Measurements from ENCODE around the gene CHM. TPM values are rescaled to one million over a fixed set of nuclear protein-coding genes. Genes with fewer than 3 reads are reported as not detected.

The CHM gene
- polyA plus RNA-seq, 3 donors: 6.0 to 7.7 (median 6.6) TPM

DNA sequence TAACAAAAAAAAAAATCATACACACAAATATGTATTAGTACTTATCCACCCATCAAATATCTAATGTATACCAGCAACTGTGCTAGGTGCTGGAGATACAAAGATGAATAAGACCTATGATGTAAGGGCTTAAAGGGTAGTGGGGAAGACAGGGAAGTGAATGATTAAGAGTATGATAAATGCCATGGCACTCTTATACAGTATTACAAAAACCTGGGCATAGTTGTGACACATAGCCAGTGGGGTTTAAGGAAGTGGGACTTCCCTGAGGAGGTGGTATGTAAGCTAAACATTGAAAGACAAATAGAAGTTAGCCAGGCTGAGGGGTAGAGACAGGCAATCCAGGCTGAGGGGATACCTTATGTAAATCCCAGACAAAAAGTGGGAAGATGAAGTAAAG, 23.5 kb downstream of the CHM start:
- H3K27ac Mint-ChIP-seq: no peak overlapping the region
- Histone ChIP-seq H3K79me2 (ENCODE audit: insufficient read depth, low read length) (no peaks in the 10 kb centered on the region), H2AFZ (ENCODE audit: insufficient read depth, low read depth, low read length, poor library complexity, severe bottlenecking) (no peak overlapping the region), H3K4me1 (ENCODE audit: control insufficient read depth in 1 of 2, insufficient read depth in 2 of 2, low read length in 2 of 2) (peaks cover 13 to 15% of the 10 kb centered on the region in 2 donors), H3K27ac (ENCODE audit: low read depth in 1 of 2, low read length in 2 of 2) (peak overlapping the region in 1 of 2 donors; percentile 34), H3K9me3 (replicated peaks in 1 of 2; ENCODE audit: control insufficient read depth in 1 of 2, insufficient read depth in 1 of 2, low read length in 2 of 2) (no peaks in the 10 kb centered on the region), H3K4me3 (replicated peaks in 1 of 3; ENCODE audit: low read depth in 2 of 3, low read length in 3 of 3) (no peak overlapping the region), H4K20me1 (ENCODE audit: insufficient read depth, low read length) (peaks cover 7% of the 10 kb centered on the region), H3K27me3 (ENCODE audit: control insufficient read depth in 2 of 2, insufficient read depth in 2 of 2, low read length in 2 of 2) (no peaks in the 10 kb centered on the region), H3K9ac (ENCODE audit: insufficient read depth, low read length, poor library complexity, severe bottlenecking) (no peak overlapping the region), H3K4me2 (replicated peaks; ENCODE audit: extremely low read depth, low read length, poor library complexity, severe bottlenecking) (no peak overlapping the region), H3K36me3 (replicated peaks in 1 of 2; ENCODE audit: control insufficient read depth in 1 of 2, insufficient read depth in 2 of 2, low read length in 2 of 2) (peaks cover 0 to 7% of the 10 kb centered on the region in 2 donors)
- intact Hi-C loops (cut with micrococcal nuclease): no loop called here
- TF ChIP-seq, protein P1, sequence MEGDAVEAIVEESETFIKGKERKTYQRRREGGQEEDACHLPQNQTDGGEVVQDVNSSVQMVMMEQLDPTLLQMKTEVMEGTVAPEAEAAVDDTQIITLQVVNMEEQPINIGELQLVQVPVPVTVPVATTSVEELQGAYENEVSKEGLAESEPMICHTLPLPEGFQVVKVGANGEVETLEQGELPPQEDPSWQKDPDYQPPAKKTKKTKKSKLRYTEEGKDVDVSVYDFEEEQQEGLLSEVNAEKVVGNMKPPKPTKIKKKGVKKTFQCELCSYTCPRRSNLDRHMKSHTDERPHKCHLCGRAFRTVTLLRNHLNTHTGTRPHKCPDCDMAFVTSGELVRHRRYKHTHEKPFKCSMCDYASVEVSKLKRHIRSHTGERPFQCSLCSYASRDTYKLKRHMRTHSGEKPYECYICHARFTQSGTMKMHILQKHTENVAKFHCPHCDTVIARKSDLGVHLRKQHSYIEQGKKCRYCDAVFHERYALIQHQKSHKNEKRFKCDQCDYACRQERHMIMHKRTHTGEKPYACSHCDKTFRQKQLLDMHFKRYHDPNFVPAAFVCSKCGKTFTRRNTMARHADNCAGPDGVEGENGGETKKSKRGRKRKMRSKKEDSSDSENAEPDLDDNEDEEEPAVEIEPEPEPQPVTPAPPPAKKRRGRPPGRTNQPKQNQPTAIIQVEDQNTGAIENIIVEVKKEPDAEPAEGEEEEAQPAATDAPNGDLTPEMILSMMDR (IDR thresholded peaks at IDR 0.05): no peak
- no peak overlapping the region for H3K4me3 Mint-ChIP-seq
- no peaks in the 10 kb centered on the region for H3K27me3 Mint-ChIP-seq (ENCODE audit: low read depth in 3 of 3)
- H3K9me3 Mint-ChIP-seq: no peaks in the 10 kb centered on the region
- peaks cover 7% of the 10 kb centered on the region for H3K4me1 Mint-ChIP-seq
- peaks cover 13 to 15% of the 10 kb centered on the region in 2 donors for H3K36me3 Mint-ChIP-seq
- DNase-seq: peak; percentile 37 to 80 (median 38)

DNA sequence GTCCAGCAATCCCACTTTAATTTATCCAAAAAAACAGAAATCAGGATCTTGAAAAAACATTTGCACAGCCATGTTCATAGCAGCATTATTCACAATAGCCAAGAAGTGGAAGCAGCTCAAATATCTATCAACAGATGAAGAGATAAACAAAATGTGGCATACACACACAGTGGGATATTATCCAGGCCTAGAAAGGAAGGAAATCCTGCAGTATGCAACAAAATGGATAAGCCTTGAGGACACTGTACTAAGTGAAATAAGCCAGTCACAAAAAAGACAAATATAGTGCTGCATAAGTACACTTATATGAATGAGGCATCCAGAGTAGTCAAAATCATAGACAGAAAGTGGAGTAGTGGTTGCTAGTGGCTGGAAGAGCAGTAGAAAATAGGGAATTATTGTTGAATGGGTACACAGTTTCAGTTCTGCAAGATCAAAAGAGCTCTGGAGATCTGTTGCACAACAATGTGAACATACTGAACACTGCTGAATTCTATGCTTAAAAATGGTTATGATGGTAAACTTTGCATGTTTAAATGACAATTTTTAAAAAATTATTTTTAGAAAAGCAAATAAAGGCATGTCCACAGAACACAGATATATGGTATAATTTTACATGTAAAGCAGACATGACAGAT, 25.6 kb downstream of the CHM start:
- Histone ChIP-seq H3K9ac (ENCODE audit: insufficient read depth, low read length, poor library complexity, severe bottlenecking) (no peak overlapping the region), H3K79me2 (ENCODE audit: insufficient read depth, low read length) (no peaks in the 10 kb centered on the region), H3K36me3 (replicated peaks in 1 of 2; ENCODE audit: control insufficient read depth in 1 of 2, insufficient read depth in 2 of 2, low read length in 2 of 2) (peaks cover 0 to 7% of the 10 kb centered on the region in 2 donors), H3K27me3 (ENCODE audit: control insufficient read depth in 2 of 2, insufficient read depth in 2 of 2, low read length in 2 of 2) (no peaks in the 10 kb centered on the region), H3K4me2 (replicated peaks; ENCODE audit: extremely low read depth, low read length, poor library complexity, severe bottlenecking) (no peak overlapping the region), H4K20me1 (ENCODE audit: insufficient read depth, low read length) (peaks cover 7% of the 10 kb centered on the region), H3K4me3 (replicated peaks in 1 of 3; ENCODE audit: low read depth in 2 of 3, low read length in 3 of 3) (no peak overlapping the region), H2AFZ (ENCODE audit: insufficient read depth, low read depth, low read length, poor library complexity, severe bottlenecking) (no peak overlapping the region), H3K27ac (ENCODE audit: low read depth in 1 of 2, low read length in 2 of 2) (no peak overlapping the region), H3K9me3 (replicated peaks in 1 of 2; ENCODE audit: control insufficient read depth in 1 of 2, insufficient read depth in 1 of 2, low read length in 2 of 2) (no peaks in the 10 kb centered on the region), H3K4me1 (ENCODE audit: control insufficient read depth in 1 of 2, insufficient read depth in 2 of 2, low read length in 2 of 2) (peaks cover 13 to 15% of the 10 kb centered on the region in 2 donors)
- peak; percentile 5 to 36 (median 10) for DNase-seq
- TF ChIP-seq, protein P1 (IDR thresholded peaks at IDR 0.05): no peak
- intact Hi-C loops (cut with micrococcal nuclease): no loop called here
- no peaks in the 10 kb centered on the region for H3K27me3 Mint-ChIP-seq (ENCODE audit: low read depth in 3 of 3)
- H3K27ac Mint-ChIP-seq: peak overlapping the region in 1 of 7 donors; percentile 6
- H3K36me3 Mint-ChIP-seq: peaks cover 22 to 24% of the 10 kb centered on the region in 2 donors
- no peak overlapping the region for H3K4me3 Mint-ChIP-seq
- peaks cover 0 to 3% (median 2%) of the 10 kb centered on the region in 7 donors for H3K9me3 Mint-ChIP-seq
- H3K4me1 Mint-ChIP-seq: peaks cover 7% of the 10 kb centered on the region

Measured in CD14-positive monocyte (primary cell).